Tibial nerve (tissue), 4 donors: Measurements from ENCODE around the gene SYT9.

Source experiments
- CTCF ChIP-seq, 5 experiments: fragments of 200-600 bp in 3 of 5; fragments of 450-650 bp in 2 of 5; sonication (generic) in 3 of 5; IDR thresholded peaks; one replicate each; pipeline ENCODE4 v1.5.1; 2016 to 2019; ENCODE audit warnings: antibody characterized with exemption in 5 of 5, mild to moderate bottlenecking in 3 of 5, moderate library complexity in 2 of 5
- EP300 ChIP-seq, 2 donors: sonication (generic); formaldehyde crosslinking; IDR thresholded peaks; one replicate each; pipeline ENCODE4 v1.6.1; 2017; ENCODE audit warnings: antibody characterized with exemption in 2 of 2, mild to moderate bottlenecking in 1 of 2
- POLR2A ChIP-seq, 2 donors: fragments of 450-650 bp; IDR thresholded peaks; one replicate each; pipeline ENCODE4 v1.6.1; 2017; ENCODE audit warnings: antibody characterized with exemption in 2 of 2, mild to moderate bottlenecking in 2 of 2, moderate library complexity in 2 of 2

- TF ChIP-seq CTCF (IDR thresholded peaks at IDR 0.05) (no peak), EP300 (IDR thresholded peaks at IDR 0.05) (no peak), POLR2A (IDR thresholded peaks at IDR 0.05) (no peak)
Measured at GRCh38 chr11:7499081-7499480, 247.4 kb downstream of the SYT9 start.
